Epithelial cell of proximal tubule (primary cell): ENCODE data around the gene CYP24A1. TPM values are rescaled to one million over a fixed set of nuclear protein-coding genes. Genes with fewer than 3 reads are reported as not detected.
"Not testable (repeated sequence)": the region's sequence is repeated elsewhere in the genome, so short reads cannot be mapped to it uniquely, and the experiment has no call there.

Source experiments
- DNase-seq: peaks from one replicate; pipeline ENCODE4 v3.0.0-alpha.2; 2011; ENCODE audit warnings: low read depth
- H3K4me3 ChIP-seq: 2 replicates; pipeline ENCODE4 v1.5.1; 2011; ENCODE audit warnings: low read depth, mild to moderate bottlenecking, low read length
- CTCF ChIP-seq: conservative IDR thresholded peaks from 2 replicates; pipeline ENCODE4 v1.5.1; 2012; ENCODE audit warnings: low read depth, mild to moderate bottlenecking, low read length
- total RNA-seq: library from RNA; depleted of rRNA; stranded (reverse); fragments of >200 nt; gene quantifications from 2 replicates; pipeline ENCODE4 v1.2.3, GENCODE V29; 2015

Gene CYP24A1
- total RNA-seq, 1 donor from 2014 or later: 1.5 TPM

DNA sequence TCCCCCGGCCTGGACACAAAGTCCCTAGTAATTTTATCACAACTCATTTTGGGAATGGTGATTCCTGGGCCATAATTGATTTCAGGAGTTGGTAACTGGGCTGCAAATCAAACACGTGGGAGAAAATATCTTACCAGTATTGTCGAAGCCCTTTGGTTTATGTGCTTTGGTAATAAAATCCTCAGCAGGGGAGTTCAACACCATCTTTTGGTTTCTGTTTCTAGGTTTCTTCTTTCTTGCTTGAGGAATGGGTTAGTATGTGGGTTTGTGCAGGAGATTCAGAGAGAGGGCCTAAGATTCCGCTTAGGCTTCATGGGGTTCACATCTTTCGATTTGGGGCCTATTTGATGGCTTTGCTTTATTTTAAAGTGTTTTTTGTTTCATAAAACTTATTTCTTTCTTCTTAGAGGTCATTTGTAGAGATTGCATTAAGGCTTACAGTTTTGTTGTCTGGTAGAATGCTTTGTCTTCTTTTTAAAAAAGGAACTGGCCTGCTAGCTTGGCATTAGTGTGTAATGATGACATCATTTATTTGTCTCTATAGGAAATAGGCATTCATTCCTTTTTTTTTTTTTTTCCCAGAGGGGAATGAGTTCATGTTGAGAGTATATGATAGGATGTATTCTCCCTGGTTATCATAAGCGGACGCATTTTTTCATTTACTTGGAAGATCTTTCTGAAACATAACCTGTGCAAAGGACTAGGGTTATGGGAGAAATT, 45.8 kb downstream of the CYP24A1 start:
- no peak for DNase-seq
- no peak for TF ChIP-seq CTCF
- no peak overlapping the region for H3K4me3 ChIP-seq

- no peak for TF ChIP-seq CTCF
- no peak overlapping the region for H3K4me3 ChIP-seq
- no peak for DNase-seq
These were observed 46.8 kb downstream of the CYP24A1 start for GRCh38 chr20:54126806-54127655.

GRCh38 chr20:54126328-54126727, 47.5 kb downstream of the CYP24A1 start:
- not testable (repeated sequence) for H3K4me3 ChIP-seq, DNase-seq

DNA sequence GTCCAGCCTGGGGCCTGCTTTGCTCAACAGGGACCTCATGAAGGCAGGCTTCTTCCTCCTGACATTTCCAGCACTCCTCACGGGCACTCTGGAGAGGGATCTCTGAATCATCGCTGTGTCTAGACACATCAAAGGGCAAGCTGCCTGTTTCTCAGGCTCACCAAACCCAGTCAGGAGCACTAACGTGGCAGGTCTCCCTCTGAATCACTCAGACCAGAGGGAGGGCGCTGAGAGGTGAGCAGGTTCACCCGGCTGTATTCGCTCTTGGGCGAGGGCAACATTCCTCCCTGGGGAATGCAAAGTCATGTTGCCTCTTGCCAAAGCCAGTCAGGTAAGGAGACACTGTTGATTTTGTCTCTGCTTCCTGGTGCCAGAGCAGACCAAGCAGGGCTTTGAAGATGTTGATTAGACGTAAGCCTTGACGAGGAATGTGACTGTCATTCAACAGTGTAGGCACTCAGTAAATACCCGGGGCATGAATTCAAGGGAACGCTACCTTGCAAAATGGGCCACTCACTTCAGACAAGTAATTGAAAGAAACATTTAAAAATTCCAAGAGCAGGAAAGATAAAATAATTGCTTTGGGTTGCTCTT, 50.1 kb downstream of the CYP24A1 start:
- DNase-seq: peak; percentile 100
- no peak overlapping the region for H3K4me3 ChIP-seq
- TF ChIP-seq CTCF: no peak

DNA sequence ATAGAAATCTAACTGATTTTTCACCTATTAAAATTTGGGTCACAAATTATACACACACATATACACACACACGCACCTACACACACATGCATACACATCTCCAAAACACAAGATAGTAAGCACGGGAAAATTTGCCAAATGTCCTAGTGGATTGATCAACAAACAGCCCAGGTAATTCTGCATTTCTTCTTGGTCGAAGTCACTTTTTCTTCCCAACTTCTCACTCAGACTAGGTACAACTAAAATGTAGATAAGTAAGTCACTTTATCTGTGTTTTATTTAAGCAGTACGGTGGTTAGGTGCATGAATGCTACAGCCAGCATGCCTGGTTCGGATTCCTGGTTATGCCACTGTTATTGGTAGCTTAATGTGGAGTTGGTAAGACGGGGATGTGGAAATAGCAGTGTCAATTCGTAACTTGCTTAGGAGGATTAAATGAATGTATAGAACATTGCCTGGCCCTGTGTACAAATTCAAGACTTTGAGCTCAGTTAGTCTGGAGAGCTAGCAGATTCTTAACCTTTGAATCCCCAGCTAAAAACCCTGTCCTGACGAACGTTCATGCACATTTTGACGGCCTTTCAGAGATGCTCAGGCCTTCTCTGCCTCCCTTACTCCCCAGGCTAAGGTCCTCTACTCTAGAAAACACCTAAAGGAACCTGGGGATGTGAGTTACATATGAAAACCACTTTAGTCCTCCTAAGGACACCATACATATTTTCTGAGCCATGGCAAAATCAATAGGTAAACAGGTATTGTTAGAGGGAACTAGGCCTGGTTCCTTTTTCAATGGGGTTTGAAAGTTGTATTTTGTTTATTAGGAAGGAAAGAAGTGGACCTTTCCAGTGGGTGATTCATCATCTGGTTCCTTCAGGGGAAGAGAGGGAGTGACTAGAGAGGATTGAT, 50.9 kb downstream of the CYP24A1 start:
- H3K4me3 ChIP-seq: no peak overlapping the region
- no peak for TF ChIP-seq CTCF
- DNase-seq: no peak

- no peak for TF ChIP-seq CTCF
- DNase-seq: peak; percentile 95
- no peak overlapping the region for H3K4me3 ChIP-seq
These were observed 51.6 kb downstream of the CYP24A1 start for GRCh38 chr20:54122189-54122588.
